Left lung (tissue), 10 donors: Measurements from ENCODE around the gene WWC2. TPM values are rescaled to one million over a fixed set of nuclear protein-coding genes. Genes with fewer than 3 reads are reported as not detected.

Experiments used
- ATAC-seq: fragments of 200-7000 bp; cut with Tn5 transposase; one replicate; pipeline ENCODE4 v1.9.1; 2020; ENCODE audit warnings: moderate library complexity
- DNase-seq, 4 donors: peaks; one replicate each; pipeline ENCODE4 v3.0.0-alpha.2; 2013 to 2020
- H3K27ac ChIP-seq, 2 donors: fragments of 200-600 bp; sonication (generic) in 1 of 2; one replicate each; pipeline versions ENCODE4 v1.5.0 to v1.8.0; 2020 to 2021
- H3K27me3 ChIP-seq, 2 donors: fragments of 200-600 bp; sonication (generic) in 1 of 2; one replicate each; pipeline versions ENCODE4 v1.5.0 to v1.8.0; 2020 to 2021
- H3K36me3 ChIP-seq, 2 donors: fragments of 200-600 bp; sonication (generic) in 1 of 2; one replicate each; pipeline versions ENCODE4 v1.5.0 to v1.8.0; 2020 to 2021
- H3K4me1 ChIP-seq, 2 donors: fragments of 200-600 bp; one replicate each; pipeline ENCODE4 v1.8.0; 2021
- H3K4me3 ChIP-seq, 2 donors: fragments of 200-600 bp; sonication (generic) in 1 of 2; one replicate each; pipeline versions ENCODE4 v1.5.0 to v1.8.0; 2020 to 2021; ENCODE audit warnings: mild to moderate bottlenecking in 1 of 2
- H3K9me3 ChIP-seq, 2 donors: fragments of 200-600 bp; sonication (generic) in 1 of 2; one replicate each; pipeline versions ENCODE4 v1.5.0 to v1.8.0; 2020 to 2021
- intact Hi-C, 2 donors: fragments of 100-400 bp; cut with DNase I; formaldehyde crosslinking; loops; one replicate each; pipeline versions ENCODE4 v1.11.2 to v1.14.2; 2022
- polyA plus RNA-seq, 6 donors: library from polyadenylated mRNA; unstranded; fragments of 120-200 nt; gene quantifications; one replicate each; pipeline ENCODE4 v1.2.1, GENCODE V29; 2013; ENCODE audit not compliant: insufficient read length in 6 of 6
- total RNA-seq, 2 donors: library from RNA; stranded (reverse); fragmentation: NEBNext Ultra II Directional; extraction: Animal tissue kit (Norgen Biotek cat#: 25700); gene quantifications; one replicate each; pipeline ENCODE4 v1.2.1, GENCODE V29; 2021
- TF ChIP-seq, protein P1 (sequence below), 2 donors: fragments of 200-600 bp; sonication (generic) in 1 of 2; IDR thresholded peaks; one replicate each; pipeline versions ENCODE4 v1.5.0 to v1.8.0; 2021; ENCODE audit warnings: antibody characterized with exemption in 2 of 2
- donor health status: DM: no; HTN: yes; CAD: no.
- donor health status: DM: no; HTN: no; CAD: no.

The WWC2 gene
- total and polyA plus RNA-seq, 8 donors = 39.6 to 96.9 (median 52.3) TPM

- intact Hi-C loops = no loop called here
- H3K9me3 ChIP-seq = no peaks in the 10 kb centered on the region
- TF ChIP-seq, protein P1, sequence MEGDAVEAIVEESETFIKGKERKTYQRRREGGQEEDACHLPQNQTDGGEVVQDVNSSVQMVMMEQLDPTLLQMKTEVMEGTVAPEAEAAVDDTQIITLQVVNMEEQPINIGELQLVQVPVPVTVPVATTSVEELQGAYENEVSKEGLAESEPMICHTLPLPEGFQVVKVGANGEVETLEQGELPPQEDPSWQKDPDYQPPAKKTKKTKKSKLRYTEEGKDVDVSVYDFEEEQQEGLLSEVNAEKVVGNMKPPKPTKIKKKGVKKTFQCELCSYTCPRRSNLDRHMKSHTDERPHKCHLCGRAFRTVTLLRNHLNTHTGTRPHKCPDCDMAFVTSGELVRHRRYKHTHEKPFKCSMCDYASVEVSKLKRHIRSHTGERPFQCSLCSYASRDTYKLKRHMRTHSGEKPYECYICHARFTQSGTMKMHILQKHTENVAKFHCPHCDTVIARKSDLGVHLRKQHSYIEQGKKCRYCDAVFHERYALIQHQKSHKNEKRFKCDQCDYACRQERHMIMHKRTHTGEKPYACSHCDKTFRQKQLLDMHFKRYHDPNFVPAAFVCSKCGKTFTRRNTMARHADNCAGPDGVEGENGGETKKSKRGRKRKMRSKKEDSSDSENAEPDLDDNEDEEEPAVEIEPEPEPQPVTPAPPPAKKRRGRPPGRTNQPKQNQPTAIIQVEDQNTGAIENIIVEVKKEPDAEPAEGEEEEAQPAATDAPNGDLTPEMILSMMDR (IDR thresholded peaks at IDR 0.05) = no peak
- no peak for ATAC-seq
- H3K27ac ChIP-seq = no peak overlapping the region
- no peaks in the 10 kb centered on the region for H3K36me3 ChIP-seq
- DNase-seq = no peak
- H3K27me3 ChIP-seq = peaks cover under 1 to 11% of the 10 kb centered on the region in 2 donors
- no peak overlapping the region for H3K4me3 ChIP-seq
- peaks cover 0 to 5% of the 10 kb centered on the region in 2 donors for H3K4me1 ChIP-seq
Observed at GRCh38 chr4:183337833-183338232, 238.8 kb downstream of the WWC2 start.

- H3K36me3 ChIP-seq = no peaks in the 10 kb centered on the region
- ATAC-seq (peak; percentile 68), DNase-seq (peak in 1 of 4 donors; percentile 42)
- TF ChIP-seq, protein P1 (IDR thresholded peaks at IDR 0.05) = no peak
- H3K27me3 ChIP-seq = peaks cover 4 to 24% of the 10 kb centered on the region in 2 donors
- no peak overlapping the region for H3K4me3 ChIP-seq
- intact Hi-C loops = no loop called here
- peaks cover 0 to 5% of the 10 kb centered on the region in 2 donors for H3K4me1 ChIP-seq
- no peak overlapping the region for H3K27ac ChIP-seq
- no peaks in the 10 kb centered on the region for H3K9me3 ChIP-seq
Observed at GRCh38 chr4:183342541-183343533, 243.8 kb downstream of the WWC2 start.

DNA sequence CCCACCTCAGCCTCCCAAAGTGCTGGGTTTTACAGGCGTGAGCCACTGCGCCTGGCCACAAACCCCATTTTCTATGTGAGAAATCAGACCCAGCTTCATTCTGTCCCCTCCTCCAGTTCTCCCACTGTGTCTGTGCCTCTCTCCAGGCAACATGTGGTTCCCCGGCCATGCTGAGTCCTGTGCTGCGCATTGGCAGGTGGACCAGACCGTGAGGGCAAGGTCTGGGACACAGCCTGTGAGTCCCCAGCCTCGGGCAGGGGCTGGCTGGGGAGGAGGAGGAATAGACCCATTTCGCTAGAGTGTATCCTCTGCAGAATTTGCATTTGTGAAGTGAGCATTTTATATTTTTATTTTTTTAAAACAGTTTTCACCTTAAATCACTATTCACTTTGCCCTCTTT is 244.7 kb downstream of the WWC2 start:
- Histone ChIP-seq H3K27ac (no peak overlapping the region), H3K27me3 (peaks cover 4 to 24% of the 10 kb centered on the region in 2 donors), H3K9me3 (no peaks in the 10 kb centered on the region), H3K36me3 (no peaks in the 10 kb centered on the region), H3K4me3 (no peak overlapping the region), H3K4me1 (peaks cover 0 to 14% of the 10 kb centered on the region in 2 donors)
- DNase-seq = no peak
- TF ChIP-seq, protein P1 (IDR thresholded peaks at IDR 0.05) = no peak
- intact Hi-C loops = no loop called here
- ATAC-seq = no peak

DNA sequence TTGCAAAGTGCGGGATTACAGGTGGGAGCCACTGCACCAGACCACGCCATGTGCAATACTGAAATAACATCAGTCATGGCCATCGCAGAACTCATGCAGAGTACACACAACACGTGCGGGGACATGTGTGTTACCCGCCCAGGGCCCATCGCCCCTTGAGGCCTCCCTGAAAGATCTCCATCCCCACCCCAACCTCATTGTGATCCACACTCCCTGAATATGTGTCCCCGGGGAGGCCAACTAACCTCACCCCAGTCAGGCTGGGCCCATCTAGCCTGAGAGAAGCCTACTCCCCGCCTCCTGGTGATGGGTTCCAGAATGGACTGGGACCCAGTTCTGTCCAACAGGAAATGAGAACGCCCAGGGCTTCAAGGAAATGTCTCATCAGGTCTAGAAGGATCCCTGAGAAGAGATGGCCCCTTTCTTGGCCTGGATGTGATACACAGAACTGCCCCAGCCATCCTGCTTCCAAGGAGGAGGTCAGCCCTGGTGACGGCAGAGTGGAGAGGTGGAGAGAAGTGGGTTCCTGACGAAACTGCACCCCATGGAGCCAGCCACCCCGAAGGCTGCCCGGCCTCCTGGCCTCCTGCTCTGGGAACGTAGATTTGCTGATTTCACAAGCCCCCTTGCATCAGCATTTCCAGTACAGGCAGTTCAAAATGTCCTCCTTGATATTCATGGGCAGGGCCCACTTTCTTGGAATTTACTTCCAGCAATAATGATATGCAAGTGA is 245.6 kb downstream of the WWC2 start:
- Histone ChIP-seq H3K27me3 (peaks cover 4 to 24% of the 10 kb centered on the region in 2 donors), H3K27ac (no peak overlapping the region), H3K4me3 (no peak overlapping the region), H3K36me3 (no peaks in the 10 kb centered on the region), H3K9me3 (no peaks in the 10 kb centered on the region), H3K4me1 (peaks cover 0 to 20% of the 10 kb centered on the region in 2 donors)
- no peak for ATAC-seq
- no peak for DNase-seq
- TF ChIP-seq, protein P1 (IDR thresholded peaks at IDR 0.05) = no peak
- intact Hi-C loops = no loop called here

GRCh38 chr4:183345261-183345660 is 246.2 kb downstream of the WWC2 start:
- DNase-seq = no peak
- ATAC-seq = no peak
- Histone ChIP-seq H3K27ac (no peak overlapping the region), H3K9me3 (no peaks in the 10 kb centered on the region), H3K27me3 (peaks cover 4 to 24% of the 10 kb centered on the region in 2 donors), H3K36me3 (no peaks in the 10 kb centered on the region), H3K4me1 (peaks cover 0 to 20% of the 10 kb centered on the region in 2 donors), H3K4me3 (no peak overlapping the region)
- TF ChIP-seq, protein P1 (IDR thresholded peaks at IDR 0.05) = no peak
- intact Hi-C loops = no loop called here
